Mucosa of gallbladder (tissue), 1 donor: ENCODE measurements around the gene FUT7. TPM values are rescaled to one million over a fixed set of nuclear protein-coding genes. Genes with fewer than 3 reads are reported as not detected.
"Not testable (repeated sequence)": the region's sequence is repeated elsewhere in the genome, so short reads cannot be mapped to it uniquely, and the experiment has no call there.

Experiments used
- DNase-seq: peaks from one replicate; pipeline ENCODE4 v3.0.0-alpha.2; 2020; ENCODE audit warnings: low spot score
- total RNA-seq: library from RNA; stranded (reverse); gene quantifications from one replicate; pipeline ENCODE4 v1.2.1, GENCODE V29; 2021
- donor health status: DM: no; HTN: no; CAD: no.

The FUT7 gene
- total RNA-seq, 1 donor from 2014 or later = 0.26 TPM

DNA sequence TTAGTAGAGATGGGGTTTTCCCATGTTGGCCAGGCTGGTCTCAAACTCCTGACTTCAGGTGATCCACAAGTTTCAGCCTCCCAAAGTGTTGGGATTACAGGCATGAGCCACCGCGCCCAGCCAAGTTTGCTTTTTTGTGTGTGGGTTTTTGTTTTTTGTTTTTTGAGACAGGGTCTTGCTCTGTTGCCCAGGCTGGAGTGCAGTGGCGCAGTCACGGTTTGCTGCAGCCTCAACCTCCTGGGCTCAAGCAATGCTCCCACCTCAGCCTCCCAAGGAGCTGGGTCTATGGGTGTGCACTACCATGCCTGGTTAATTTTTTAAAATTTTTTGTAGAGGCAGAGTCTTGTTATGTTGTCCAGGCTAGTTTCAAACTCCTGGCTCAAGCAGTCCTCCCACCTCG is 1.6 kb upstream of the FUT7 start:
- not testable (repeated sequence) for DNase-seq

DNA sequence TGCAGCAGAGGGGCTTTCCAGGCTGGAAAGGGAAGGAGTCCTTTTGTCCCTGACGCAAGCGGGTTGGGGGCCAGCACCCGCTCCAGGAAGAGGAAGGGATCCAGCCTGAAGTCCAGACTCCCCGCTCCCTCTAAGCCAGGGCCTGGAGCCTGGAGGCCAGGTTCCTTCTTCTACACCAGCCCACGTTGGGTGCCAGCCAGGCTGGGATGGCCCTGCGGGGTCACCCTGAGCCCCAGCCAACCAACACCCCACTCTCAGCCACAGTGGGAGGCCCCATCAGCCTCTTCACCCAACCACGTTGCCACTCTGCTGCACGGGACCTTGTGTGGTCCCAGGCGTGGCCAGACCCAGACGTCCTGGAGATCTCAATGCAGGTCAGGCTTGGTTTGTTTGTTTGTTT is 970 bp upstream of the FUT7 start:
- no peak for DNase-seq

DNA sequence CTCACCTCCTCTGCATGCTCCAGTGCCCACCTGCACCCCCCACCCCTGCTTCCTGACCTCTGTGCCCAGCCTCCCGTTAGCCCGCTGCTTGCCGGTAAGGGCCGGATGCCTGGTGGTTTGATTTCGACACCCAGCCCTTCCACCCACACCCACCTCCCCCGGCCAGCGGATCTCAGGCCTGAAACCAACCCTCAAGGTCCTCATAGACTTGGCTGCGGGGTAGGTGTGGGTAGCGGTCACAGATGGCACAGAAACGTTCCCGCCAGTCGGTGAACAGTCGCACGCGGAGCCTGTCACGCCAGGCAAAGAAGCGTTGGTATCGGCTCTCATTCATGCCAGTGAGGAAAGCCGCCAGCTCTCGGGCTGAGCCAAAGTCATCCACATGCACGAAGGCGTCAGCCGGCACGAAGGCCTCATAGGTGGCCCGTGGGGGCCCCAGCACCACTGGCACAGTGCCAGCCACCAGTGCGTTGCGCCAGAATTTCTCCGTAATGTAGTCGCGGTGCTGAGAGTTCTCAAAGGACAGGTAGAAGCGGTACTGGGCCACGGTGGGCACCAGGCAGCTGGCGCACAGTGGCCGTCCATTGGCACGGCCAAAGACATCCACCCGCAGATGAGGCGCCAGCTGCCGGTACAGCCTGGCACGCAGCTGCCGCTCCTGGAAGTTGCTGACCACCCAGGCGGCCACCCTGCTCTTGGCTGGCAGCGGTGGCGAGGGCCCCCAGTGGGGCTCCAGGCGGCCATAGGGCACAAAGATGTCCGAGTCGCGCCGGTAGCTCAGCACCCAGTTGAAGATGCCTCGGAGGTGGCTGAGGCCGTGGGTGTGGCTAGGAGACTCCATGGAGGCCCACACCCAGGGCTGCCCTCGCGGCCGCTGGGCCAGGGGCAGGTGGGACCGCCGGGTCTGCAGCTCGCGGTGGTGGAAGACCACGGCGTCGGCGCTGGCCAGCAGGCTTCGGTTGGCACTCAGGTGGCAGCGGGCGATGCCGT is 1.1 kb downstream of the FUT7 start:
- no peak for DNase-seq

DNA sequence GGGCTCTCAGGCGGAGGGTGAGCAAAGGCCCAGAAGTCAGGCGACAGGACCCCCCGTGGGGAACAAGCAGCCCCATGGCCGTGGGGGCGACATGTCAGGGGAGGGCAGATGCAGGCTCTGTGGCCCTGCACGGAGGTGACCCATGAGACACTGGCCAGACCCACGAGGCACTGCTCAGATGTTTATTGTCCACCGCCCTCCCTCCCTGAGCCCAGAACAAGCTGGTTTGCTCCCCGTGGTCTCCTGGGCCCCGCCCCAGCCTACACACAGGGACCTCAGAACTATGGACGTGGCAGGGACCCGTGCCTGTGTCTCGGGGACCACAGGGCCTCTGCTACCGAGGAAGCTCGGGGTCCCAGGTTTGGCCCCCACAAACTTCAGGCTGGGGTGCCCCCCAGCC is 1.9 kb downstream of the FUT7 start:
- no peak for DNase-seq

DNA sequence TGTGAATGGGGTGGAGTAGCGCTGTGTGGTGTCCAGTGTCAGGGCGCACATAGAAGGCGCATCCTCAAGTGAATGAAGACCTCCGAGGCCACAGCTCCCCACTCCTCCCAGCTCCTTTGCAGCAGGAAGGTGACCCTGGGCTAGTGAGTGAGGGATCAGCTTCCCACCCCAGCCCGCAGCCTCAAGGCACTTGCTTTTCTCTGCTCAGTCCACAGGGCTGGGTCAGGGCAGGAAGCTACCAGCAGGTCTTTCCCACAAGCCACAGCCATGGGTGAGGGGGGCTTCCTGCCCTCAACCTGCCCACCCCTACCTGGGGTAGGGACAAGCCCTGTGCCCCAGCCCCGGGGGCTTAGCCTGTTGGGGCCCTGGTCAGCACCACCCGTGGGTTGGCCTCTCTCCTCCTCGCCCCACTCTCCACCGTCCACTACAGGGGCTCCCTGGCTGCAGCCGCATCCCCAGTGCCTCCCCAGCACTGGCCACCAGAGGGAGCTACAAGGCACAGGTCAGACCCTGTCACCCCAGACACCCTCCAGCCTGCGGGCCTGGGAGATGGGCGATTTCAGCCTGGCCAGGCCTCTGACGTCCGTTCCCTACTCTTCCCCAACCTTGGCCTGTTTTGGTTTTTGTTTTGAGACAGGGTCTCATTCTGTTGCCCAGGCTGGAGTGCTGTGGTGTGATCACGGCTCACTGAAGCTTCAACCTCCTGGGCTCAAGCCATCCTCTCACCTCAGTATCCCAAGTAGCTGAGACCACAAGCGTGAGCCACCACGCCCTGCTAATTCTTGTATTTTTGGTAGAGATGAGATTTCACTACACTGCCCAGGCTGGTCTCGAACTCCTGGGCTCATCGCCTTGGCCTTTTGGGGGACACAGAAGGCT is 2.6 kb downstream of the FUT7 start:
- DNase-seq = peak; percentile 77

DNA sequence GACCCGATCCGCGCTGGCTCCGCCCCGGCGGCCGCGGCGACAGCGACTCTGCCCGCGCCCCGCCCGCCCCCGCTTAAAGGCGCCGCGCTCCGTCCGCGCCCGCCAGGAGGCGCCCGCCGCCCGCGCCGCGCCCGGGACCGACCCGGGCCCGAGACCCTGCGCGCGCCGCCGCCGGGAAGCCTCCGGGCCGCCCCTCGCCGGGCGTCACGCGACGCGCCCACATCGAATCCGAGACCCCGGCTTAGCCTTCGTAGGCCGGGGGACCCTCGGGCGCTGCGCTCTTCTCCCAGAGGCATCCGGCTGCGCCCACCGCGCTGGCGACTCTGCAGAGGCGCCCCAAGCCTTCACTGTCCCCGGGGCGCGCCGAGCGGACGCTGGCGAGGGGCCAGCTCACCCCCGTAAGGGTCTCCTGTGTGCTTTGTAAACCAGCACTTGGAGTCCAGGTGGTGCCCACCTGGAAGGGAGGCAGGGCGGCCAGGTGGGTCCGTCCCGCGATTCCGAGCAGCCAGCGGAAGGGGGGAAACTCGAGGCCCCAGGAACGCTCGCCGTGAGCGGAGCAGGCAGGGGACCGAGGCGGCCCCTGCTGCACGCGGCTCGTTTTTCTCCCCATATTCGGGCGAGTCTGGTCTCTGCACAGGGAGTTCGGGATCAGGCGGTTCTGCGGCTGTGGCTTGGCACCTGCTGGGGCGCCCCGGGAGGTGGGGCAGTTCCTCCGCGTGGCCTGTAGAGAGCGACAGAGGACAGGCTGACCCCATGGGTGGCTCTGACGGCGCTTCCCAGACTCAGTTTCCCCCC is 3.4 kb downstream of the FUT7 start:
- peak; percentile 59 for DNase-seq

DNA sequence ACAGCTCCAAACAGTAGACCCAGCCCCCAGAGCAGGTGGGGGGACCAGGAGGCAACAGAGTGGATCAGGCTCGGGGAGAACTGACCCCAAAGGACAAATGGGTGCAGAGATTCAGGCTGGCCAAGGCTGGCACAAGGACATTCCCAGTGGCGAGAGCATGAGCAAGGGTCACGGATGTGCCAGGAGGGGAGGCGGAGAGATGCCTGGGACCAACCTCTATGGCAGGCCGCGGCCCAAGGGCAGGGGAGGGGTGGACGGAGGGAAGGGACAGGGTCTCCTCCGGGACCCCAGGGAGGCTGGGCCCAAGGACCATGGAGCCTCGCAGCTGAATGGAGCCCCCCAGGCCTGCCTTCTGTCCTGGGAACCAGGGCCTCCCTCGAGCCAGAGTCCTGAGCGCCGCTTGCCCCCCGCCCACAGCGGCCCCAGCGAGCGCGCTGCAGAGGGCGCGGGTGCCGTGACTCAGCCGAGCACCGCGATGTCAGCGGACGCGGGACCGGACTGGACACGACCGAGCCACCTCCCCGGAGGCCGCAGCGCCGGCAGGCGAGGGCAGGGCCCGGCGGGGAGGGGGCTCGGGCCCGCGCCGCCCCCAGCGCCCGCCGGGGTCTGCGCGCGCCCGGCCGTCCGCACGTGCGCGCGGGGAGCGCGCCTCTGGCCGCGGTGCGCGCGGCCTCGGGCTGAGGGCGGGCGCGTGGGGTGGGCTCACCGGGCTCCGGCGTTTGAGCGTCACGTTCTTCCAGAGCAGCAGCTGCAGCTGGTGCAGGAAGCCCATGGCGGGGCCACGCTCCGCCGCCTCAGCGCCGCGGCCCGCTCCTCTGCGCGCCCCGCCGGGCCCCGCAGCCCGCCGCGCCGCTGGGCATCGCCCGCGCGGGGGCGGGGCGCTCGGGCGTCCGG is 4.3 kb downstream of the FUT7 start, which contains the start of gene ABCA2:
Gene ABCA2, minus strand, starts transcription at position 869 of the 894 bp plus-strand sequence. Its CDS starts 97 bp downstream, at position 772.
- DNase-seq = no peak

DNA sequence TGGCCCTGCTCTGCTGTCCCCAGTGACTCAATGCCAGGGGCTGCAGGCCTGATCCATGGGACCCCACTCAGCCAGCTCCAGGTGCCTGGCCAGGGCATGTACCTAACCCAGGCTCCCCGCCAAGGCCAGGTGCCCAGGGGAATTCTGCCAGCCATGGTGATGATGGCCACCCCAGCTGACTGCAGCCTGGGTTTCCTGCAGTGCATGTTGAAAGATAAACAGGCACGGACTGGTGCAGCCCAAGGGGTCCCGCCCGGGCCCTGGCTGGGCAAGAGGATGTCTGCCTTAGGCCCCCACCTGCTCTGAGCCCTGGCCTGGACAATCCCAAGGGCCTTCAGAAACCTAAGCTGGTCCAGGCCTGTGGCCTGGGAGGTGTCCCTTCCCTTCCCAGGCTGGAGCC is 5.1 kb downstream of the FUT7 start:
- DNase-seq = no peak

DNA sequence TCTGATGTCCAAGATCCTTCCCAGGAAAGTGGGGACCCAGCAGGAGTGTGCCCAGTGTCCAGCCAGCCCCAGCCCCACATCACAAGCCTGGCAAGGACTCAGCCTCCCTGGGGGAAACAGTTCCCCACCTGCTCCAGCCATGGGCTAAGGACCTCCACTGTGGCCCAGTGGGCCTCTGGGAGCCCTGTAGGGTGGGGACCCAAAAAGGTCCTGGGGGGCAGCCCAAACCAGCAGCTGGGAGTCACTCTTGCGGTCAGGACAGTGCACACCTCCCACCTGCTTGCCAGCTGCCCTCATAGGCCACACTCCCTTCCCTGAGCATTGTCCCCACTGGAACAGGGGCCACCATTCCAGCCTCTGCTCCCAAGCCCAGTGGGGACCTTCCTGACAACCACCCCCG is 5.5 kb downstream of the FUT7 start:
- DNase-seq = no peak

DNA sequence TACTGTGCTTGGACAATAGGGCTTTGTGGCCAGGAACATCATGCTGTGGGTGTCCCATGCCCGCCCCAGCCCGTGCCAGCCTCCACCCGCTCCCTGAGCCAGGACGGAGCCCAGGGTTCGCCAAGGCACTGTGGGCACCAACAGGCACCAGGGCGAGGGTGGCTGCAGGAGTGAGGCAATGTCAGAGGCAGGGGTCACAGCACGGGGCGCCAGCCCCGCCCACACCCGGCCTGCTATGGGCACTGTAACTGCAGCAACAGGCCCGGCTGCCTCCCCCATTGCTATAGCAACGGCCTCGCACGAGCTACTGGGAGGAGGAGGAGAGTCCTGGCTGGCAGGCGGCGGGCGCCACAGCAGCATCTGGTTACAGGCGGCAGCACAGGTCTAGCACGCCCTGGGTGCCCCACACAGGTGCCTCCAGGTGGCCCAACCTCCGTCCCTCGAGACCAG is 6.3 kb downstream of the FUT7 start:
- DNase-seq = peak; percentile 90

DNA sequence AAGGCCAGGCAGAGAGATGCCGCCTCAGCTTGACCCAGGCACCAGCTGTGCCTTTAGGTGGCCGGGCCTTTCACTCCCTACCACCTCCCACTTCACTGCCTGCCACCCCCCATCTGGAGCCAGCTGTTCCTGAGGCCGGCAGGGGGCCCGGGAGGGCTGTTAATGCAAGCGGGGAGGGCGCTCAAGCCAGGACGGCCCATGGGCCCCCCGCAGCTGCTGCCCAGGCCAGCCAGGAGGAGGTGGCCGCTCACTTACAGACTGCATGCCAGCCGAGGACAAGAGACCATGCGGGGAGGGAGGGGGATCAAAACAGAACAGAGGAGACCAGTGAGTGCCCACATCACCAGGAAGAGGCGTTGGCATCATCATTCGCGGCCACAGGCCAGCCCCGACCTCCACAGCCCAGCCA is 8.3 kb downstream of the FUT7 start:
- no peak for DNase-seq

DNA sequence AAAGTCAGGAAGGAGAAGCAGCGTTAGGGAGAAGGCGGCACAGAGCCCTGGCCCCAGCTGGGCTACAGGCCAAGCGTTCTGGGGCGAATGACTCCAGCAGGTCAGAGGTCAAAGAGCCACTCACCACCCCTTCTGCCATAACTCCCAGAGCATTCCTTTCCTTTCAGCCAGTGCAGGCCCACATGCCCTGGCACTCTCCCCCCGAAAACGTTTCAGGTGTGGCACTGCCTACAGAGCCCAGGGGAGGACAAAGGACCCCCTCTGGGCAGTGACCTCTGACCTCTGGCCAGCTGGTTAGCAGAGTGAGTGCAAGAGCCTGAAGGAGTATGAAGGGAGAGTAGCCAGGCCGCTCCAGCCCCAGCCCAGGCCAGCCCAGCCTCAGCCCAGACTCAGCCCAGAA is 8.7 kb downstream of the FUT7 start:
- DNase-seq = no peak

DNA sequence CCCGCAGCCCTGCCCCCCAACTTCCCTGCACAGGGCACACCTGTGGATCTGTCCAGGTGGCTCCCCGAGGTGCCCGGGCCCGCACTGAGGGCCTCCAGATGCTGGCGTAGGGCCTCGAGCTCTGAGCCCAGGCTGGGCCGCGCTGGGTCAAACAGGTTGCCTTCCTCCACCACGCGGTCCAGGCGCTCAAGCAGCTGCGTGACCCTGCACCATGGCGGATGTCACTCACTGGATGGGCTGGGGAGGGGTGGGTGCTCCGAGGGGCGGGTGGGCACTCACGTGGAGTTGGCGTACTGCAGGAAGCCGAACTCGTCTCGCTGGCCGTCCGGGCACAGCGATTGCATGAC is 9.3 kb downstream of the FUT7 start:
- DNase-seq = no peak

DNA sequence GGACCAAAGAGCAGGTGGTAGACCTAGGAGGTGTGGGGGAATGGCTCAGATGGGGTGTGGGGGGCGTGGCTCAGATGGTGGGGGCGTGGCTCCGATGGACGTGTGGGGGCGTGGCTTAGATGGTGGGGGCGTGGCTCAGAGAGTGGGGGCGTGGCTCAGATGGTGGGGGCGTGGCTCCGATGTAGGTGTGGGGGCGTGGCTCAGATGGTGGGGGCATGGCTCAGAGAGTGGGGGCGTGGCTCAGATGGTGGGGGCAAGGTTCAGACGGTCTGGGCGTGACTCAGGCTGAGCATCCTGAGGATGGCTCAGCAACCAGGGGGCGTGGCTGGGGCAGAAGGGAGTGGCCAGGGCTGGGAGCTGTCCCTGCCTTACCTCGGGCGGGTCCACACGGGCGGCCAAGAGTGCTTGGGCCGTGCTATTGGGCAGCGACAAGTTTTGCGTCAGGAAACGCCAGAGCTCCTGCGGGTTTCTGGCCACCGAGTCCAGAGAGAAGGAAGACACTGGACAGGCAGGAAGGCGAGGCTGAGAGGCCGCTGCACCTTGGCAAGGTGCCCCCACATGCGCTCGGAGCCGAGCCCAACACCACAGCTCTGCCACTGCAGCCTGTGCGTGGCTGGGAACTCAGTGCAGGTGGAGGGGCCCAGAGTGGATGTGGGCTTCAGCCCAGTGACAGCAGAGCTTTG is 9.8 kb downstream of the FUT7 start:
- DNase-seq = peak; percentile 93

DNA sequence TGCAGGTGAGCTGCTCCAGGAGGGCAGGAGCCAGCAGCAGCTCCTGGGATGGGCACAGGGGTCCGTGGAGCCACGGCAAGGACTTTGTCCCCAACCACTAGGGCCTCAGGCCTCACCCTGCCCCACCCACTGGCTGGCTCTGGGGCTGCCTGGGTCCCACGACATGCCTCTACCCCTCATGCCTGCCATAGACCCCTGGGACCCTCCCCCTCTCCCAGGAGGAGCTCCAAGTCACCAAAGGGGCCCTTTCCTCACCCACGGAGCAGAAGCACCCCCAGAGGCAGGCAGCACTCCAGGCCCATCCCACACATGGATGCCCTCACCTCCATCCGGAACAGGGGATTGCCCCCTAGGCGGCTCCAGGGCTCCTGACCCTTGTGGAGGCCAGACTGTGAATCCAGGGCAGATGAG is 10.3 kb downstream of the FUT7 start:
- DNase-seq = no peak

DNA sequence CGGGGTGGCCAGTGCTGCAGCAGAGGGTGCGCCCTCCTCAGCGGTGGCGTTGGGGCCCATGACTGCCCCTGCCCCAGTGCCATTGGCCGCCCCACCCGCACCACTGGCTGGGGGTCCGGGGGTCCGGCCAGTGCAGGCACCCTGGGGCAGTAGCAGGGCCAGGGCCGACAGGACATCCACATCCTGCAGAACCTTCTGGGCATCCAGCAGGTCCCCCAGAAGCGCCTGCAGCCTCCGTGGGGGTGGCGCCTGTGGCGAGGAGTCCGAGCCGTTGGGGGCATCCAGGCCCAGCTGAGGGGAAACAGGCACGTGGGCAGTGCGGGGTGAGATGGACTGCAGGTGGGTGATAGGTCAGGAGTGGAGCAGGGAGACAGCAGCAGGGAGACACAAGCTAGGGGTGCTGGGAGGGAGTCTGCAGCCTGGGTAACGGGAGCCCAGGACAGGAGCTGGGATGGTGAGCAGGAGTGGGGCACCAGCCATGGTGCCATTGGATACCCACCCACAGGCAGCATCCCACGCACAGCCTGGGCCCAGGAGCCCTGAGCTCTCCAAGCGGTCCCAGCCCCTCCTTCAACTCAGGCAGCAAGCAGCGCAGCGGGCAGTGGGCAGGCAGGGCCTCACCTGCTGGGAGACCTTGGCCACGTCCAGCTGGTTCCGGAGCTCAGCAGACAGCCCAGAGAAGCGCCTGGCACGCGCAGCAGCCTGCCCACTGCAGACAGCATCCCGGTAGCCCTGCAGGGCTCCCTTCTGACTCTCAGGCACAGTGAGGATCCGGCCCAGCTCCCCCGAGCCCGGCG is 10.9 kb downstream of the FUT7 start:
- DNase-seq = no peak

DNA sequence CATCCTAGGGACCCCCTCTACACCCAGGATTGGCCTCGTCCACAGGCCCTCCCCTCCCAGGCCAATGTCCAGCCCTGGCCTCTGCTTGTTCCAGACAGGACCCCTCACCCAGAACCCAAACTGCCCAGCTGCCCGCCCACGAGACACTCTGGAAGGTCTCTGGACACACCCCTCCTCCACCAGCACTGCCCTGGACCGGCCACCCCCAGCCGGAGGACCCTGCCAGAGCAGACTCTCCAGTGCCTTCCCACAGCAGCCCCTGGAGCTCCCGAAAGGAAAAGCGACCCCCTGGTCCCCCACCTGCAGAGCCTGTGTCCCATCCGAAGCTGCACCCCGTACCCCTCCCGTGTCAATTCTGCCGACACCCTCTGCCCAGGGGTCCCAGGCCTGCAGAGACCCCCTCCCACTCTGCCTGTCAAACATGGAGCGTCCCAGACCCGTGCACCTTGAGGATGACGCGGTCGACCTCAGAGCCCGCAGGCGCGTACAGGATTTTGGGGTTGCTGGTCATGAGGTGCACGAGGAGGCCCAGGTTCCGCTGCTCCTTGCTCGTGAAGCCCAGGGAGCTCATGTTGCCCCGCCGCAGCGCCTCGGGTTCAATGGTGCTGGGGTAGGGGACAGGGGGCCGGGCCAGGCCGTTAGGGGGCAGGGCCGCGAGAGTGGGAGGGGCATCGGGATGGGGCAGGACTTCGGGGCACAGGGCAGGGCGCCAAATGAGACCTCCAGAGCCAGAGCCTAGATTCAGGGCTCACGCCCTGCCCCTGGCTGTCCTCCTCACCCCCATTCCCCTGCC is 11.8 kb downstream of the FUT7 start:
- no peak for DNase-seq
